HCT116 (cell line): ENCODE measurements around the gene IMPA2. TPM values are rescaled to one million over a fixed set of nuclear protein-coding genes. Genes with fewer than 3 reads are reported as not detected.

ENCODE experiments used
- ATAC-seq: fragments of 200-7000 bp; cut with Tn5 transposase; 2 replicates; pipeline ENCODE4 v1.9.1; 2020; ENCODE audit warnings: mild to moderate bottlenecking, moderate library complexity
- BruUV-seq: library from RNA; stranded (reverse); fragments of 400-500 nt; replicated peaks from 2 replicates; lab custom pipeline; 2021; lab: Mats Ljungman, UMichigan
- CTCF ChIA-PET: fragments of 300-600 bp; sonication (Branson Sonifier 250); formaldehyde crosslinking; loops from one replicate; lab custom pipeline; 2021; ENCODE audit warnings: antibody characterized with exemption; lab: Charles Lee
- POLR2A ChIA-PET: fragments of 300-600, 350-600 bp; sonication (Branson Sonifier 250); formaldehyde crosslinking; loops from one replicate; lab custom pipeline; 2021; ENCODE audit warnings: antibody characterized with exemption; lab: Charles Lee
- RAD21 ChIA-PET, 2 experiments: fragments of 300-600 bp; sonication (Branson Sonifier 250); formaldehyde crosslinking; loops; one replicate each; lab custom pipeline; 2023; ENCODE audit warnings: low total read pairs in 2 of 2; ENCODE audit not compliant: uncharacterized antibody in 2 of 2, unreplicated experiment in 2 of 2, low non-redundant PET in 1 of 2; lab: Charles Lee
- DNase-seq: peaks from one replicate; pipeline ENCODE4 v3.0.0-alpha.2; 2010; ENCODE audit warnings: low read depth, low spot score
- H2AFZ ChIP-seq: fragments of 200-600 bp; shearing (Covaris generic), sonication (generic); 2 replicates; pipeline ENCODE4 v1.6.1; 2017; ENCODE audit warnings: low read depth, mixed run types, mixed read lengths, antibody characterized with exemption, low read length; ENCODE audit not compliant: poor library complexity, severe bottlenecking
- H3K27ac ChIP-seq: 2 replicates; pipeline ENCODE4 v1.5.1; 2012; ENCODE audit warnings: low read depth, low read length
- H3K27me3 ChIP-seq: fragments of 200-600 bp; sonication (generic); 2 replicates; pipeline ENCODE4 v1.6.1; 2016; ENCODE audit warnings: mixed run types, low read length, mixed read lengths; ENCODE audit not compliant: insufficient read depth
- H3K36me3 ChIP-seq, 2 experiments: fragments of 200-500 bp in 1 of 2; fragments of 200-600 bp in 1 of 2; sonication (Bioruptor generic) in 1 of 2; sonication (generic) in 1 of 2; 2 replicates each; pipeline versions ENCODE4 v1.5.1 to v1.6.1; 2014 to 2016; ENCODE audit warnings: low read length in 2 of 2, inconsistent platforms in 1 of 2, mixed read lengths in 1 of 2, mixed run types in 1 of 2; ENCODE audit not compliant: insufficient read depth in 2 of 2, control insufficient read depth in 1 of 2
- H3K4me1 ChIP-seq, 2 experiments: fragments of 200-600 bp in 1 of 2; sonication (generic) in 1 of 2; 2 replicates each; pipeline versions ENCODE4 v1.5.1 to v1.6.1; 2012 to 2017; ENCODE audit warnings: low read length in 2 of 2, inconsistent platforms in 1 of 2, mild to moderate bottlenecking in 1 of 2, mixed read lengths in 1 of 2, mixed run types in 1 of 2, moderate library complexity in 1 of 2; ENCODE audit not compliant: insufficient read depth in 2 of 2, control insufficient read depth in 1 of 2
- H3K4me2 ChIP-seq: fragments of 200-600 bp; sonication (generic); 2 replicates; pipeline ENCODE4 v1.6.1; 2017; ENCODE audit warnings: mixed run types, low read length, mixed read lengths
- H3K4me3 ChIP-seq, 2 experiments: fragments of 200-600 bp in 1 of 2; sonication (generic) in 1 of 2; replicated peaks in 1 of 2; 2 replicates each; pipeline ENCODE4 v1.5.1; 2011 to 2016; ENCODE audit warnings: low read length in 2 of 2, control low read depth in 1 of 2, low read depth in 1 of 2, mild to moderate bottlenecking in 1 of 2, mixed read lengths in 1 of 2, mixed run types in 1 of 2
- H3K79me2 ChIP-seq: fragments of 200-600 bp; sonication (generic); 2 replicates; pipeline ENCODE4 v1.6.1; 2017; ENCODE audit warnings: mild to moderate bottlenecking, mixed run types, low read length, moderate library complexity, mixed read lengths; ENCODE audit not compliant: insufficient read depth
- H3K9ac ChIP-seq: fragments of 200-600 bp; sonication (generic); 2 replicates; pipeline ENCODE4 v1.6.1; 2016; ENCODE audit warnings: low read length, mixed read lengths
- H3K9me2 ChIP-seq: fragments of 200-600 bp; sonication (generic), shearing (Covaris generic); 2 replicates; pipeline ENCODE4 v1.6.1; 2017; ENCODE audit warnings: mixed run types, mild to moderate bottlenecking, moderate library complexity; ENCODE audit not compliant: insufficient read depth
- H3K9me3 ChIP-seq, 2 experiments: fragments of 200-500 bp in 1 of 2; fragments of 200-600 bp in 1 of 2; sonication (Bioruptor generic) in 1 of 2; sonication (generic) in 1 of 2; 2 replicates each; pipeline ENCODE4 v1.6.1; 2014 to 2017; ENCODE audit warnings: low read length in 2 of 2, mixed read lengths in 2 of 2, inconsistent platforms in 1 of 2, low read depth in 1 of 2, mild to moderate bottlenecking in 1 of 2, mixed run types in 1 of 2, moderate library complexity in 1 of 2; ENCODE audit not compliant: control insufficient read depth in 1 of 2, insufficient read depth in 1 of 2
- H4K20me1 ChIP-seq: fragments of 200-600 bp; sonication (generic), shearing (Covaris generic); 2 replicates; pipeline ENCODE4 v1.6.1; 2017; ENCODE audit warnings: mixed run types, mild to moderate bottlenecking, moderate library complexity; ENCODE audit not compliant: insufficient read depth
- ATF3 ChIP-seq: IDR thresholded peaks from 2 replicates; pipeline ENCODE4 v1.6.1; 2012
- CBX3 ChIP-seq: IDR thresholded peaks from 2 replicates; pipeline ENCODE4 v1.6.1; 2012; ENCODE audit warnings: low read depth
- CEBPB ChIP-seq: IDR thresholded peaks from 2 replicates; pipeline ENCODE4 v1.6.1; 2012; ENCODE audit warnings: low read depth
- CTCF ChIP-seq, 3 experiments: fragments of 200-600 bp in 1 of 3; sonication (generic) in 1 of 3; IDR thresholded peaks in 2 of 3; conservative IDR thresholded peaks in 1 of 3; 2 replicates each; pipeline ENCODE4 v1.5.1; 2012 to 2017; ENCODE audit warnings: low read depth in 2 of 3, low read length in 2 of 3, antibody characterized with exemption in 1 of 3, borderline replicate concordance in 1 of 3, control low read depth in 1 of 3, mild to moderate bottlenecking in 1 of 3, mixed read lengths in 1 of 3, mixed run types in 1 of 3, moderate library complexity in 1 of 3; ENCODE audit not compliant: insufficient read depth in 1 of 3
- EGR1 ChIP-seq: IDR thresholded peaks from 2 replicates; pipeline ENCODE4 v1.6.1; 2012; ENCODE audit warnings: low read depth
- EZH2phosphoT487 ChIP-seq: fragments of 200-600 bp; IDR thresholded peaks from 2 replicates; pipeline ENCODE4 v1.6.1; 2018; ENCODE audit warnings: antibody characterized with exemption, borderline replicate concordance
- FOSL1 ChIP-seq: IDR thresholded peaks from 2 replicates; pipeline ENCODE4 v1.6.1; 2012; ENCODE audit warnings: low read depth
- JUND ChIP-seq: IDR thresholded peaks from 2 replicates; pipeline ENCODE4 v1.6.1; 2012
- MAX ChIP-seq: IDR thresholded peaks from 2 replicates; pipeline ENCODE4 v1.6.1; 2012
- POLR2A ChIP-seq: IDR thresholded peaks from 2 replicates; pipeline ENCODE4 v1.7.0; 2011; ENCODE audit warnings: borderline replicate concordance; ENCODE audit not compliant: insufficient read depth, insufficient read length; ENCODE audit errors: extremely low read depth
- POLR2AphosphoS5 ChIP-seq: IDR thresholded peaks from 2 replicates; pipeline ENCODE4 v1.6.1; 2011; ENCODE audit warnings: mild to moderate bottlenecking, low read depth, low read length, moderate library complexity
- RAD21 ChIP-seq: IDR thresholded peaks from 2 replicates; pipeline ENCODE4 v1.6.1; 2012; ENCODE audit warnings: low read depth, mild to moderate bottlenecking
- REST ChIP-seq: IDR thresholded peaks from 2 replicates; pipeline ENCODE4 v1.6.1; 2012; ENCODE audit warnings: low read depth
- SRF ChIP-seq: IDR thresholded peaks from 2 replicates; pipeline ENCODE4 v1.6.1; 2012; ENCODE audit warnings: low read depth
- TCF7L2 ChIP-seq: IDR thresholded peaks from 2 replicates; pipeline ENCODE4 v1.7.0; 2011; ENCODE audit warnings: borderline replicate concordance, inconsistent platforms; ENCODE audit not compliant: insufficient read depth, insufficient read length; ENCODE audit errors: extremely low read depth
- YY1 ChIP-seq: IDR thresholded peaks from 2 replicates; pipeline ENCODE4 v1.6.1; 2011; ENCODE audit warnings: low read length, low read depth, moderate library complexity, mild to moderate bottlenecking; ENCODE audit not compliant: insufficient replicate concordance; ENCODE audit errors: extremely low read depth
- ZFX ChIP-seq: fragments of 450-650 bp; IDR thresholded peaks from 2 replicates; pipeline ENCODE4 v1.6.1; 2017
- ZNF274 ChIP-seq: fragments of 200-500 bp; sonication (Bioruptor generic); IDR thresholded peaks from 2 replicates; pipeline ENCODE4 v1.6.1; 2014; ENCODE audit warnings: mild to moderate bottlenecking, low read depth, low read length, inconsistent platforms
- intact Hi-C: fragments of 100-400 bp; cut with micrococcal nuclease; formaldehyde crosslinking; loops from 2 replicates; pipeline ENCODE4 v1.10.0; 2022
- total RNA-seq: library from RNA; stranded (reverse); gene quantifications from one replicate; pipeline ENCODE4 v1.2.1, GENCODE V29; 2021; ENCODE audit not compliant: unreplicated experiment

Gene IMPA2
- total RNA-seq, 1 experiment from 2014 or later: 32.5 TPM

- POLR2A ChIA-PET: interaction anchor here (0.6 to 2.7 kb wide), 8 partner anchors 11 to 187 kb away, joined by 3 to 6 read pairs (median 4); partner anchors contain the start of gene MPPE1
- Histone ChIP-seq H4K20me1 (no peaks in the 10 kb centered on the region), H2AFZ (peak overlapping the region; percentile 59)
- TF ChIP-seq YY1 (no peak), CEBPB (no peak), POLR2AphosphoS5 (peak; percentile 70), ZFX (peak; percentile 82), MAX (peak; percentile 66; the same call in 1 of the 2 replicates), ZNF274 (no peak), ATF3 (no peak), REST (no peak), CBX3 (no peak), RAD21 (no peak), EGR1 (no peak), JUND (no peak), TCF7L2 (no peak), CTCF (IDR thresholded peaks at IDR 0.05 in 2 of 3, conservative IDR thresholded peaks at IDR 0.05 in 1 of 3; ENCODE audit: borderline replicate concordance in 1 of 3, insufficient read depth in 1 of 3, low read depth in 2 of 3, low read length in 2 of 3) (no peak), POLR2A (peak; percentile 26), SRF (no peak), EZH2phosphoT487 (no peak), FOSL1 (no peak)
Measured at GRCh38 chr18:11980494-11981191, 664 bp upstream of the IMPA2 start.

More at GRCh38 chr18:11980494-11981191, 664 bp upstream of the IMPA2 start:
- H3K27me3 ChIP-seq: no peaks in the 10 kb centered on the region
- DNase-seq: peak; percentile 23
- BruUV-seq: TSS peak; percentile 92
- intact Hi-C loops: loop anchor here (2.0 kb wide), 2 partner anchors 34 to 130 kb away; partner anchors contain the start of gene CHMP1B
- no peaks in the 10 kb centered on the region for H3K9me3 ChIP-seq
- H3K4me1 ChIP-seq: peaks cover 18 to 44% of the 10 kb centered on the region in 2 experiments
- peak overlapping the region; percentile 86 for H3K4me2 ChIP-seq
- no peaks in the 10 kb centered on the region for H3K36me3 ChIP-seq
- ATAC-seq: peak; percentile 89
- 0 out of 2 replicates have a peak, but pooled peaks cover 3% of the 10 kb centered on the region for H3K79me2 ChIP-seq
- H3K9me2 ChIP-seq: no peaks in the 10 kb centered on the region
- ChIA-PET RAD21 (interaction anchor here (0.7 to 1.3 kb wide), 3 partner anchors 14 to 60 kb away, joined by 3 to 5 read pairs (median 5); no protein-coding TSS in a partner anchor), CTCF (interaction anchor here (0.7 to 4.0 kb wide), 6 partner anchors 14 to 247 kb away, joined by 3 to 33 read pairs (median 4); no protein-coding TSS in a partner anchor)
- peak overlapping the region; percentile 42 to 60 for H3K4me3 ChIP-seq
- H3K27ac ChIP-seq: peak overlapping the region; percentile 91
- peak overlapping the region; percentile 80 for H3K9ac ChIP-seq
